Effector memory CD4-positive, alpha-beta T cell (primary cell): ENCODE results near the gene VOPP1.
A peak's percentile ranks its signal among the peaks of the same experiment; 100 is the strongest.
"Not testable (repeated sequence)": the region's sequence is repeated elsewhere in the genome, so short reads cannot be mapped to it uniquely, and the experiment has no call there.

Source experiments
- DNase-seq, 3 donors: peaks; one replicate each; pipeline ENCODE4 v3.0.0-alpha.2; 2020
- H3K27ac ChIP-seq: 2 replicates; pipeline ENCODE4 v1.7.0; 2013; ENCODE audit warnings: mild to moderate bottlenecking, low read length, moderate library complexity; ENCODE audit not compliant: insufficient read depth, poor library complexity, severe bottlenecking
- H3K27me3 ChIP-seq: replicated peaks from 2 replicates; pipeline ENCODE4 v1.7.0; 2013; ENCODE audit warnings: mild to moderate bottlenecking, low read length; ENCODE audit not compliant: insufficient read depth, control insufficient read depth, poor library complexity, severe bottlenecking
- H3K36me3 ChIP-seq: 2 replicates; pipeline ENCODE4 v1.7.0; 2013; ENCODE audit warnings: mild to moderate bottlenecking, low read length, moderate library complexity; ENCODE audit not compliant: control insufficient read depth, insufficient read depth
- H3K4me1 ChIP-seq: 2 replicates; pipeline ENCODE4 v1.7.0; 2013; ENCODE audit warnings: low read length, mild to moderate bottlenecking; ENCODE audit not compliant: control insufficient read depth, insufficient read depth, poor library complexity, severe bottlenecking
- H3K4me3 ChIP-seq: 2 replicates; pipeline ENCODE4 v1.7.0; 2013; ENCODE audit warnings: low read length, low read depth, mild to moderate bottlenecking; ENCODE audit not compliant: insufficient read depth, poor library complexity, severe bottlenecking
- H3K9me3 ChIP-seq: 2 replicates; pipeline ENCODE4 v1.7.0; 2013; ENCODE audit warnings: mild to moderate bottlenecking, low read length, moderate library complexity; ENCODE audit not compliant: control insufficient read depth
- total RNA-seq, 3 donors: gene quantifications; one replicate each; lab custom pipeline; 2026; lab: John Stamatoyannopoulos, UW

VOPP1 gene, protein sequence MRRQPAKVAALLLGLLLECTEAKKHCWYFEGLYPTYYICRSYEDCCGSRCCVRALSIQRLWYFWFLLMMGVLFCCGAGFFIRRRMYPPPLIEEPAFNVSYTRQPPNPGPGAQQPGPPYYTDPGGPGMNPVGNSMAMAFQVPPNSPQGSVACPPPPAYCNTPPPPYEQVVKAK
- total RNA-seq, result 49.3 to 67.6 (median 62.5) reads per million in 3 donors

- H3K27ac ChIP-seq, result peak within 1 kb of the TSS; percentile 84
- peaks cover 43% of the 10 kb centered on the region for H3K4me1 ChIP-seq
Observed at GRCh38 chr7:55572378-55573233, at the start of gene VOPP1. Gene VOPP1, minus strand, starts transcription at chr7:55572502. Its CDS starts 178 bp downstream, at chr7:55572324.

GRCh38 chr7:55618913-55619312 is 46.6 kb upstream of the VOPP1 start:
- no peak for DNase-seq
- Histone ChIP-seq H3K27me3 (no peaks in the 10 kb centered on the region), H3K27ac (no peak overlapping the region), H3K4me1 (no peaks in the 10 kb centered on the region), H3K4me3 (no peak overlapping the region), H3K9me3 (no peaks in the 10 kb centered on the region), H3K36me3 (no peaks in the 10 kb centered on the region)

More at GRCh38 chr7:55572378-55573233, at the start of gene VOPP1:
- Histone ChIP-seq H3K36me3 (no peaks in the 10 kb centered on the region), H3K27me3 (no peaks in the 10 kb centered on the region), H3K4me3 (peak within 1 kb of the TSS; percentile 97), H3K9me3 (no peaks in the 10 kb centered on the region)
- DNase-seq, result peak; percentile 29 to 46 (median 34)

GRCh38 chr7:55614365-55615064 is 42.2 kb upstream of the VOPP1 start:
- H3K27ac ChIP-seq, H3K4me3 ChIP-seq, H3K4me1 ChIP-seq, H3K36me3 ChIP-seq, DNase-seq, H3K27me3 ChIP-seq, H3K9me3 ChIP-seq: not testable (repeated sequence)

DNA sequence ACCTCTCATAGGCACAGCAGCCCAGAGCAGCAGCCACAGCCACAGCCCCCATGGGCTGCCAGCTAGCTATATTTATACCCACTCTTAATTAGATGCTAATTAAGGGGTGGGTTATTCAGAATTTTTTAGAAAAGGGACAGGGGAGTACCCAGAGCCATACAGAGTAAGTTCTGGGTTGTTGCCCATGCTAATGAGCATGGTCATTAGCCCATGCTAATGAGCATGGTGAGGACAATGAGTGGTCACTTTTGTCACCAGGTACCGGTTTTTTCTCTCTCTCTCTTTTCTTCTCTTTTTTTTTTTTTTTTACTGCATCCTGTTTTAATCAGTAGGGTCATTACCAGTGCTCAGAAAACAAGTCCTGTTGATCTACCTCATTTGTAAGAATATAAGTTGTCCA is 37.4 kb upstream of the VOPP1 start:
- H3K9me3 ChIP-seq, H3K27me3 ChIP-seq, H3K27ac ChIP-seq, DNase-seq, H3K36me3 ChIP-seq, H3K4me3 ChIP-seq, H3K4me1 ChIP-seq: not testable (repeated sequence)

- H3K27ac ChIP-seq, result not testable (repeated sequence)
Observed at GRCh38 chr7:55605661-55606060, 33.4 kb upstream of the VOPP1 start.

GRCh38 chr7:55597944-55598499 is 25.7 kb upstream of the VOPP1 start:
- not testable (repeated sequence) for H3K4me3 ChIP-seq, H3K36me3 ChIP-seq, DNase-seq, H3K4me1 ChIP-seq, H3K9me3 ChIP-seq, H3K27me3 ChIP-seq, H3K27ac ChIP-seq

More at GRCh38 chr7:55605661-55606060, 33.4 kb upstream of the VOPP1 start:
- H3K27me3 ChIP-seq, H3K9me3 ChIP-seq, H3K4me3 ChIP-seq, H3K36me3 ChIP-seq, DNase-seq, H3K4me1 ChIP-seq: not testable (repeated sequence)

DNA sequence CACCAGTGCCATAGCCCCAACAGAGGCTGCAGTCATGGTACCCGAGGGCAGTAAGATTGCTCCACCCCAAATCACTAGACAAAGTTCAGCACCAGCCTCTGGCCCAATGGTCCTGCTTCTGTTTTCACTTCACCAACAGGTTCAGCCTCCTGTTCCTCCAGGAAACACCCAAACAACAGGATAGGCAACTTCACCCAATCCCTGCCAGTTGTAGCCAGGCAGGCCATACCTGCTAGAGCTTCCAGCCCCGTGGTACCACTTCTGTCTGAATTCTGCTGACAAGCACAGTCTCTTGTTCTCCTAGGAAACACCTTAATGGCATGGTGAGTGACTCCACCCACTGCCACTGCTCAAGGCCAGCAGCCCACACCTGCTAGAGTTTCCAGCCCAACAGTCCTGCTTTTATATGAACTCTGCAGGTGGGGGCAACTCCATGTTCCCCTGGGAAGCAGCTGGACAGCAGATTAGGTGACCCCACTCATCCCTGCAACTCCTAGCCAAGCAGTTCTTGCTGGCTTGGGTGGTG is 25.0 kb upstream of the VOPP1 start:
- H3K9me3 ChIP-seq, H3K27me3 ChIP-seq, H3K27ac ChIP-seq, H3K4me1 ChIP-seq, DNase-seq, H3K36me3 ChIP-seq, H3K4me3 ChIP-seq: not testable (repeated sequence)

- no peaks in the 10 kb centered on the region for H3K9me3 ChIP-seq
- H3K27me3 ChIP-seq, result no peaks in the 10 kb centered on the region
- H3K36me3 ChIP-seq, result no peaks in the 10 kb centered on the region
- no peak for DNase-seq
- no peak overlapping the region for H3K4me3 ChIP-seq
- H3K4me1 ChIP-seq, result peaks cover 8% of the 10 kb centered on the region
- H3K27ac ChIP-seq, result no peak overlapping the region
Observed at GRCh38 chr7:55595511-55595910, 23.2 kb upstream of the VOPP1 start.

- Histone ChIP-seq H3K9me3 (no peaks in the 10 kb centered on the region), H3K27ac (no peak overlapping the region), H3K4me3 (no peak overlapping the region), H3K4me1 (peaks cover 8% of the 10 kb centered on the region), H3K36me3 (no peaks in the 10 kb centered on the region), H3K27me3 (no peaks in the 10 kb centered on the region)
- no peak for DNase-seq
Observed at GRCh38 chr7:55594870-55595269, 22.6 kb upstream of the VOPP1 start.
